Measurements from ENCODE around the gene ATP2A3. TPM values are rescaled to one million over a fixed set of nuclear protein-coding genes. Genes with fewer than 3 reads are reported as not detected.

ATP2A3 gene
- total RNA-seq, 1 donor from 2014 or later = 1.7 TPM

DNA sequence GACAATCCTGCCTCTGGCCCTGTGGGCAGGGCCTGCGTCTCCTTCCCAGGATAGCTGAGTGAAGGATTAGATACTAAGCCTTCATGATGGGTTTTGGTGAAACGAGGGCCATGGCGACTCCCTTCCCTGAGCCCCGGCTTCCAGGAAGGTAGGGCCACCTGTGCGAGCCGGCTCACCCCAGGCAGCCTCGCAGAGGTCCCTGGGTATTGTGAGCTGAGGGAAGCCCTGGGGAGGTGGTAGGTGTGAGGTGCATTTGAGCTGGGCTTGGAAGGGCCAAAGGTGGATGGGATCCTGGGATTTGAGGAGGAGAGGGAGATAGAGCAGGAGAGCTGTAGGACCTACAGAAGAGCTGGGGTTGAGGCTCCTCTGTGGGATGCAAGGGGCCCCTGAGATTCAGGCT, 41.5 kb downstream of the ATP2A3 start:
- TF ChIP-seq, protein P1, sequence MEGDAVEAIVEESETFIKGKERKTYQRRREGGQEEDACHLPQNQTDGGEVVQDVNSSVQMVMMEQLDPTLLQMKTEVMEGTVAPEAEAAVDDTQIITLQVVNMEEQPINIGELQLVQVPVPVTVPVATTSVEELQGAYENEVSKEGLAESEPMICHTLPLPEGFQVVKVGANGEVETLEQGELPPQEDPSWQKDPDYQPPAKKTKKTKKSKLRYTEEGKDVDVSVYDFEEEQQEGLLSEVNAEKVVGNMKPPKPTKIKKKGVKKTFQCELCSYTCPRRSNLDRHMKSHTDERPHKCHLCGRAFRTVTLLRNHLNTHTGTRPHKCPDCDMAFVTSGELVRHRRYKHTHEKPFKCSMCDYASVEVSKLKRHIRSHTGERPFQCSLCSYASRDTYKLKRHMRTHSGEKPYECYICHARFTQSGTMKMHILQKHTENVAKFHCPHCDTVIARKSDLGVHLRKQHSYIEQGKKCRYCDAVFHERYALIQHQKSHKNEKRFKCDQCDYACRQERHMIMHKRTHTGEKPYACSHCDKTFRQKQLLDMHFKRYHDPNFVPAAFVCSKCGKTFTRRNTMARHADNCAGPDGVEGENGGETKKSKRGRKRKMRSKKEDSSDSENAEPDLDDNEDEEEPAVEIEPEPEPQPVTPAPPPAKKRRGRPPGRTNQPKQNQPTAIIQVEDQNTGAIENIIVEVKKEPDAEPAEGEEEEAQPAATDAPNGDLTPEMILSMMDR (IDR thresholded peaks at IDR 0.05) = no peak
- Mint-ChIP-seq H3K4me3 (ENCODE audit: unreplicated experiment) (no peak overlapping the region), H3K9me3 (ENCODE audit: low read depth) (no peaks in the 10 kb centered on the region), H3K27me3 (ENCODE audit: low read depth) (peaks cover 8% of the 10 kb centered on the region), H3K4me1 (ENCODE audit: low read depth) (peaks cover 15% of the 10 kb centered on the region), H3K36me3 (ENCODE audit: low read depth) (no peaks in the 10 kb centered on the region), H3K27ac (ENCODE audit: unreplicated experiment) (no peak overlapping the region)
- DNase-seq (ENCODE audit: low spot score) = no peak

DNA sequence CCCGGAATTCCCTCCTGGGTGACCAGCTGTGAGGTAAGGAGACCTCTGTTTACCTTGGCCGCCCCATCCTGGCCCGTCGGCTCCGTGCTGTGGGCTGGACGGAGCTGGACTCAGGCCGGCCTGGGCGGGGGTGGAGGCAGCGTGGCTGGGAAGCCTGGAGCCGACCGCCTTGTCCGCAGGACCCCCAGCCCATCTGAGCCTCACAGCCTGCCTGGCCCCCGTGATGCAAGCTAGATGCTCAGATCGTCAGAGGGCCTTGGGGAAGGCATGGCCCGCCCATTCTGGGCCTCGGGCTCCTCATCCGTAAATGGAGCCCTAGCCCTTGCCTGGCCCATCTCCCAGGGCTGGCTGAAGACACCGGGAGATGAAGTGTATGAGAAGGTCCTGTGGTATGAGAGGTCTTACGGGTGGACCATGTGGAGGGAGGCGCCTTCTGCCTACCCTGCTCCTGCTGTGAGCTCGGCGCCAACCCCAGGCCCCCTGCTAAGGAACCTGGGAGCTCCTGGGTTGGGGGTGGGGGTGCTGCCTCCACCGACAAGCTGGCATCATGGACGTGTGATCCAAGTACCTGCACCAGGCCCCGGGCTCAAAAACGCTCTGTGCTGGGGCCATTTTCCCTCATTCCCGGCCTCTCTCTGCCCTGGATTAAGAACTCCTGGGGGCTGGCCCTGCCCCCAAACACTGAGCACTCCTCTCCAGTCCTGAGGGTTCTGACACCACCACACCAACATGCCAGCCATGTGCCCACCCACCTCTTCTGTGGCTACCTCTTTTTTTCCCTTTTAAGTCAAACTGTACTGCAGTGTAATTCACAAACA, 42.5 kb downstream of the ATP2A3 start:
- H3K36me3 Mint-ChIP-seq (ENCODE audit: low read depth) = no peaks in the 10 kb centered on the region
- H3K4me3 Mint-ChIP-seq (ENCODE audit: unreplicated experiment) = no peak overlapping the region
- TF ChIP-seq, protein P1 (IDR thresholded peaks at IDR 0.05) = no peak
- H3K9me3 Mint-ChIP-seq (ENCODE audit: low read depth) = no peaks in the 10 kb centered on the region
- H3K27ac Mint-ChIP-seq (ENCODE audit: unreplicated experiment) = no peak overlapping the region
- peaks cover 8% of the 10 kb centered on the region for H3K27me3 Mint-ChIP-seq (ENCODE audit: low read depth)
- DNase-seq (ENCODE audit: low spot score) = no peak
- peaks cover 5% of the 10 kb centered on the region for H3K4me1 Mint-ChIP-seq (ENCODE audit: low read depth)

DNA sequence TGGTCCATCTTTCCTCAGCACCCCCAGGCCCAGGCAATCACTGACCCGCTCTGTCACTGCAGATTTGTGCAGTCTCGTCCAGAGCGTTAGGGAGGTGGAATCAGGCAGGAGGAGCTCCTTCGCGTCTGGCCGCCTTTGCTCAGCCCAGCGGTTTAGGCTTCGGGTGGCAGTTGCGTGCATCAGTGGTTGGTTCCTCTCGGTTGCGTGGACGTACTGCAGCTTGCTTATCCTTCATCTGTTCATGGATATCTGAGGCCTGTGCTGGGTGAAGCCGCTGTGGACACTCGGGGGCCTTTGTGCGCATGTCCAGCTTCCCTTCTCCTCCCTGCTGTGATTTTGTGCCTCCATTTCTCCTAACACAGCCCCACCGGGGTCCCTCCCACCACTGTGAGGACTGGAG, 43.2 kb downstream of the ATP2A3 start:
- Mint-ChIP-seq H3K27ac (ENCODE audit: unreplicated experiment) (no peak overlapping the region), H3K4me3 (ENCODE audit: unreplicated experiment) (no peak overlapping the region), H3K36me3 (ENCODE audit: low read depth) (no peaks in the 10 kb centered on the region), H3K9me3 (ENCODE audit: low read depth) (no peaks in the 10 kb centered on the region), H3K27me3 (ENCODE audit: low read depth) (peaks cover 8% of the 10 kb centered on the region), H3K4me1 (ENCODE audit: low read depth) (peaks cover 5% of the 10 kb centered on the region)
- TF ChIP-seq, protein P1 (IDR thresholded peaks at IDR 0.05) = no peak
- DNase-seq (ENCODE audit: low spot score) = no peak

DNA sequence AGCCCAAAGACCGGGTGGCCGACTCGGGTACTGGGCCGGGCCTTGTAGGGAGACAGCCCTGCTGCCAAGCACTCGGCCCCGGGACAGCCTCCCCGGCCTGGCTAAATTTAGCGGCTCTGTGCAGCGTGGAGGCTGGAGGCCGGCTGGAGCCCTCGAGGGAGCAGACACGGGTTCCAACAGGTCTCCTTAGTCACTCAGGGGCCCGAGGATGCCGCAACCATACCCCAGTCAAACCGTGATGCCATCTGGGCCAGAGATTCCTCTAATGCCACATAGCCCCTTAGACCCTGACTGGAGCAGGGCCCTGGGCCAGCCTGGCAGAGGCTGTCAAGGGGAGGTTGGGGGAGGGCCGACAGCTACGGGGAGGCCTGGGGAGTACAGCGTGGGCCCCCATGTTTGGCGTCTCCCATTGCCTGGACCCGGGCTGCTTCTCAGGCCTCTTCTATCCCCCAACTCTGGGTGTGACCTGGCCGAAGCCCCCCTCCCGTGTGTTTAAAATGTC, 45.1 kb downstream of the ATP2A3 start:
- Mint-ChIP-seq H3K36me3 (ENCODE audit: low read depth) (no peaks in the 10 kb centered on the region), H3K4me3 (ENCODE audit: unreplicated experiment) (no peak overlapping the region), H3K27ac (ENCODE audit: unreplicated experiment) (no peak overlapping the region), H3K27me3 (ENCODE audit: low read depth) (peaks cover 2% of the 10 kb centered on the region), H3K4me1 (ENCODE audit: low read depth) (peaks cover 5% of the 10 kb centered on the region), H3K9me3 (ENCODE audit: low read depth) (no peaks in the 10 kb centered on the region)
- no peak for DNase-seq (ENCODE audit: low spot score)
- TF ChIP-seq, protein P1 (IDR thresholded peaks at IDR 0.05) = no peak

DNA sequence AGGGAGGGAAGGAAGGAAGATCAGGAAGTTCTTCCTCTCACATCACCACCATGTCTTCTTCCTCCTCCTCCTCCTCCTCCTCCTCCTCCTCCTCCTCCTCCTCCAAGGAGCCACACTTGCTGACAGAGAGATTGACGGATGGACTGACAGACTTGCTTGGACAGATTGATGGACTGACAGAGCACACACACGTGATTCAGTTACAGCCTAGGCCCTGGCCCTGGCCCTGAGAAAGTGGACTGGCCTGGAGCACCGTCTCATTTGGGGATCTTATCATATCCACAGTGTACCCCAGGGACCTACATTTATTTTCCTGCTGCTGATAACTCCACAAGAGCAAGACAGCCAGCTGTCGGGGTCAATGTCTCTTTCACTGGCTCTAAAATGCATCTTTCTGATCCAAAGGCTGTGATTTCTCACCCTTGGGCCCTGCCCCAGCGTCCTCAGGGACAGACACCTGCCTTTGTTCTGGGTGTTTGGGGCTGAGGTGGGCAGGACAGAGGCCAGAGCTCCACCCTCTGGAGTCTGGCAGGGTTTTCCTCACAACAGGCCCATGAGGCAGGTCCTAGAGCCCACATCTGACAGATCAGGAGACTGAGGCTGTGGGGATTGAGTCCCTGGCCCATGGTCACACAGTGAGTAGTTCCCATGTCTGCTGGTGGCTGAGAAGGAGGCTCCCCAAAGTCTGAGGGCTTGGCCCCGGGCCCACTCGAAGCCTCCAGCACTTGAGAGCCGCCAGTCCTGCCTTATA, 45.7 kb downstream of the ATP2A3 start:
- no peak for DNase-seq (ENCODE audit: low spot score)
- TF ChIP-seq, protein P1 (IDR thresholded peaks at IDR 0.05) = no peak
- H3K4me3 Mint-ChIP-seq (ENCODE audit: unreplicated experiment) = no peak overlapping the region
- no peaks in the 10 kb centered on the region for H3K9me3 Mint-ChIP-seq (ENCODE audit: low read depth)
- no peak overlapping the region for H3K27ac Mint-ChIP-seq (ENCODE audit: unreplicated experiment)
- H3K27me3 Mint-ChIP-seq (ENCODE audit: low read depth) = no peaks in the 10 kb centered on the region
- no peaks in the 10 kb centered on the region for H3K36me3 Mint-ChIP-seq (ENCODE audit: low read depth)
- H3K4me1 Mint-ChIP-seq (ENCODE audit: low read depth) = peaks cover 5% of the 10 kb centered on the region
